ENCODE results near the gene RAD51. TPM values are rescaled to one million over a fixed set of nuclear protein-coding genes. Genes with fewer than 3 reads are reported as not detected.

RAD51 gene
- total and polyA plus RNA-seq, 2 donors (not counting 3 experiments of a cell fraction or from before 2014, with no cell fraction given), result 11.1 to 30.9 TPM

DNA sequence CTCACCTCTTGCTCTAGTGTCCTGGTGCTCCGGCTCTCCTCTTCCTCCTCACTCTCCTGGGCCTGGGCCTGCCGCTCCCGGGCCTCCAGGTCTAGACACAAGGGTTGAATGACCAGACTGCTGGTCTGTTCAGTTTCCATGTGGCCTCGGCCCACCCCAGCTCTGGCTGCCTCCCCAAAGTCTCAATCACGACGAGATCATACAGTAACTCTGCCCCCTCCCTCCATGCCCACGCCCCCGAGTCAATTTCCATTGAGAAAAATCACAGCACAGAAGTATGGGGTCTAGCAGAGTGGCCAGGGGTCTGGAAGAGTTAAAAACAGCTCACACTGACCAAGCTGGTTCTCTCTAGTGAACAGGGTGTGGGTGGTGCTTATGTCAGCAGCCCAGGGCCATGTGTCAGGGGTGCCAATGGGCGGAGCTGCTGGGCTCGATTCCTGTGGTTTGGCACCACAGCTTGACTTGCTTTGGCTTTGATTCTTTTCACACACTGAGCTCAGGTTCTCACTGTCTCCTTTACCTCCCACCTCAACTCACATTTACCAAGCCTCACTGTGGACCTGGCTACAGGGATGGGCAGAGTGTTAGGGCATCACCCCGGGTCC lies 81.7 kb downstream of the RAD51 start:
- intact Hi-C loops (cut with micrococcal nuclease), result no loop called here
- ChIA-PET CTCF (interaction anchor here (0.8 to 2.4 kb wide), 3 partner anchors 9 to 30 kb away, joined by 3 to 8 read pairs (median 5); partner anchors contain the start of gene GCHFR), POLR2A (no interaction called here)
- no peaks in the 10 kb centered on the region for H3K79me2 ChIP-seq (ENCODE audit: control insufficient read depth, insufficient read depth, low read length)
- H3K9me1 ChIP-seq (replicated peaks; ENCODE audit: control insufficient read depth, extremely low read depth, insufficient read depth, low read length), result no peaks in the 10 kb centered on the region
- TF ChIP-seq POLR2A (IDR thresholded peaks at IDR 0.05; ENCODE audit: low read depth, low read length) (no peak), MYC (IDR thresholded peaks at IDR 0.05; ENCODE audit: low read depth, low read length) (no peak), GATA2 (IDR thresholded peaks at IDR 0.05; ENCODE audit: insufficient read depth, insufficient read length, low read depth, low read length) (no peak), POLR2AphosphoS5 (IDR thresholded peaks at IDR 0.05; ENCODE audit: insufficient read depth, low read depth, low read length) (no peak), EZH2 (IDR thresholded peaks at IDR 0.05; ENCODE audit: borderline replicate concordance, low read depth, low read length, severe bottlenecking) (no peak), FOS (IDR thresholded peaks at IDR 0.05; ENCODE audit: borderline replicate concordance, insufficient read depth, low read length) (no peak), JUN (IDR thresholded peaks at IDR 0.05; ENCODE audit: borderline replicate concordance, insufficient read depth, insufficient read length, low read depth) (no peak)
- TF ChIP-seq, protein P1, sequence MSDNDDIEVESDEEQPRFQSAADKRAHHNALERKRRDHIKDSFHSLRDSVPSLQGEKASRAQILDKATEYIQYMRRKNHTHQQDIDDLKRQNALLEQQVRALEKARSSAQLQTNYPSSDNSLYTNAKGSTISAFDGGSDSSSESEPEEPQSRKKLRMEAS (IDR thresholded peaks at IDR 0.05; ENCODE audit: insufficient read depth, insufficient read length), result no peak
- TF ChIP-seq, protein P2, sequence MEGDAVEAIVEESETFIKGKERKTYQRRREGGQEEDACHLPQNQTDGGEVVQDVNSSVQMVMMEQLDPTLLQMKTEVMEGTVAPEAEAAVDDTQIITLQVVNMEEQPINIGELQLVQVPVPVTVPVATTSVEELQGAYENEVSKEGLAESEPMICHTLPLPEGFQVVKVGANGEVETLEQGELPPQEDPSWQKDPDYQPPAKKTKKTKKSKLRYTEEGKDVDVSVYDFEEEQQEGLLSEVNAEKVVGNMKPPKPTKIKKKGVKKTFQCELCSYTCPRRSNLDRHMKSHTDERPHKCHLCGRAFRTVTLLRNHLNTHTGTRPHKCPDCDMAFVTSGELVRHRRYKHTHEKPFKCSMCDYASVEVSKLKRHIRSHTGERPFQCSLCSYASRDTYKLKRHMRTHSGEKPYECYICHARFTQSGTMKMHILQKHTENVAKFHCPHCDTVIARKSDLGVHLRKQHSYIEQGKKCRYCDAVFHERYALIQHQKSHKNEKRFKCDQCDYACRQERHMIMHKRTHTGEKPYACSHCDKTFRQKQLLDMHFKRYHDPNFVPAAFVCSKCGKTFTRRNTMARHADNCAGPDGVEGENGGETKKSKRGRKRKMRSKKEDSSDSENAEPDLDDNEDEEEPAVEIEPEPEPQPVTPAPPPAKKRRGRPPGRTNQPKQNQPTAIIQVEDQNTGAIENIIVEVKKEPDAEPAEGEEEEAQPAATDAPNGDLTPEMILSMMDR (IDR thresholded peaks at IDR 0.05; ENCODE audit: extremely low read depth in 1 of 2, insufficient read depth in 1 of 2, low read depth in 1 of 2, low read length in 2 of 2), result no peak
- no peaks in the 10 kb centered on the region for H3K9me3 ChIP-seq (replicated peaks; ENCODE audit: control insufficient read depth, insufficient read depth, low read length)
- no peak overlapping the region for H3K27ac ChIP-seq (ENCODE audit: insufficient read depth, low read depth, low read length)
- dilution Hi-C loops (cut with MboI; ENCODE audit: extremely low pct_ligation_motif_present, low sequenced_read_pairs), result no loop called here
- no peak for DNase-seq (ENCODE audit: low read depth, low spot score)
- H3K27me3 ChIP-seq (ENCODE audit: control insufficient read depth in 2 of 2, insufficient read depth in 2 of 2, low read length in 2 of 2), result no peaks in the 10 kb centered on the region
- H3K4me1 ChIP-seq (ENCODE audit: control insufficient read depth, extremely low read depth, insufficient read depth, low read length), result no peaks in the 10 kb centered on the region
- no peak overlapping the region for H2AFZ ChIP-seq (ENCODE audit: low read depth, low read length)
- H3K4me3 ChIP-seq (replicated peaks in 1 of 3; ENCODE audit: insufficient read depth in 1 of 3, low read depth in 1 of 3, low read length in 3 of 3), result no peak overlapping the region
- H4K20me1 ChIP-seq (replicated peaks; ENCODE audit: control insufficient read depth, extremely low read depth, insufficient read depth, low read length), result no peaks in the 10 kb centered on the region
- no TSS peak for BruUV-seq (replicated peaks)
- FAIRE-seq, result no peak
- H3K4me2 ChIP-seq (ENCODE audit: insufficient read depth, low read length), result no peak overlapping the region
- peaks cover 0 to 38% of the 10 kb centered on the region in 2 experiments for H3K36me3 ChIP-seq (ENCODE audit: control insufficient read depth in 2 of 2, extremely low read depth in 1 of 2, insufficient read depth in 2 of 2, low read length in 2 of 2)
- H3K9ac ChIP-seq (replicated peaks; ENCODE audit: extremely low read depth, insufficient read depth, low read length), result no peak overlapping the region

Small RNA genes lying within 50 kb of the gene (small RNA-seq; reads per million reads assigned to genes)
- not detected for gene SUMO2P15 (ENCODE audit: insufficient read depth, insufficient read length, low read depth, low replicate concordance)

Other genes with a start within 250 kb of the RAD51 start
- 45.9 and 49.2 TPM in 2 replicates for gene CHST14, start 224.2 kb upstream of the RAD51 start, total RNA-seq
- gene CHST14, start 224.2 kb upstream of the RAD51 start, polyA plus RNA-seq, result 35.1 and 38.3 TPM in 2 replicates
- gene CCDC32, start 130.1 kb upstream of the RAD51 start, total RNA-seq, result 22.9 and 28.8 TPM in 2 replicates
- gene CCDC32, start 130.1 kb upstream of the RAD51 start, polyA plus RNA-seq, result 12.0 and 24.0 TPM in 2 replicates
- 10.6 and 11.4 TPM in 2 replicates for gene RPUSD2, start 125.9 kb upstream of the RAD51 start, total RNA-seq
- 7.0 and 7.8 TPM in 2 replicates for gene RPUSD2, start 125.9 kb upstream of the RAD51 start, polyA plus RNA-seq
- 31.8 and 33.8 TPM in 2 replicates for gene KNL1, start 100.9 kb upstream of the RAD51 start, total RNA-seq
- gene KNL1, start 100.9 kb upstream of the RAD51 start, polyA plus RNA-seq, result 3.7 and 4.0 TPM in 2 replicates
- 35.9 and 37.2 TPM in 2 replicates for gene RMDN3, start 60.1 kb downstream of the RAD51 start, total RNA-seq
- 17.6 and 20.1 TPM in 2 replicates for gene RMDN3, start 60.1 kb downstream of the RAD51 start, polyA plus RNA-seq
- gene GCHFR, start 68.9 kb downstream of the RAD51 start, total RNA-seq, result 5.5 and 6.3 TPM in 2 replicates
- gene GCHFR, start 68.9 kb downstream of the RAD51 start, polyA plus RNA-seq, result 14.2 and 17.0 TPM in 2 replicates
- gene C15orf62, start 74.8 kb downstream of the RAD51 start, total RNA-seq, result 0.38 and 0.44 TPM in 2 replicates
- 0.12 and 0.16 TPM in 2 replicates for gene C15orf62, start 74.8 kb downstream of the RAD51 start, polyA plus RNA-seq
- 24.8 and 29.7 TPM in 2 replicates for gene ZFYVE19, start 111.9 kb downstream of the RAD51 start, total RNA-seq
- 47.2 and 55.4 TPM in 2 replicates for gene ZFYVE19, start 111.9 kb downstream of the RAD51 start, polyA plus RNA-seq
- gene DNAJC17, start 112.3 kb downstream of the RAD51 start, total RNA-seq, result 42.6 and 46.4 TPM in 2 replicates
- gene DNAJC17, start 112.3 kb downstream of the RAD51 start, polyA plus RNA-seq, result 30.7 and 43.2 TPM in 2 replicates
- gene PPP1R14D, start 133.5 kb downstream of the RAD51 start, total RNA-seq, result not detected in 2 replicates
- gene PPP1R14D, start 133.5 kb downstream of the RAD51 start, polyA plus RNA-seq, result not detected in 2 replicates
- gene SPINT1, start 148.9 kb downstream of the RAD51 start, total RNA-seq, result 3.6 and 4.2 TPM in 2 replicates
- 4.1 and 4.9 TPM in 2 replicates for gene SPINT1, start 148.9 kb downstream of the RAD51 start, polyA plus RNA-seq
- gene RHOV, start 179.1 kb downstream of the RAD51 start, total RNA-seq, result 0.18 and 0.20 TPM in 2 replicates
- gene RHOV, start 179.1 kb downstream of the RAD51 start, polyA plus RNA-seq, result 0.15 and 0.19 TPM in 2 replicates
- gene VPS18, start 199.3 kb downstream of the RAD51 start, total RNA-seq, result 32.8 and 33.3 TPM in 2 replicates
- 29.3 and 34.1 TPM in 2 replicates for gene VPS18, start 199.3 kb downstream of the RAD51 start, polyA plus RNA-seq
- gene DLL4, start 234.2 kb downstream of the RAD51 start, total RNA-seq, result 55.2 and 75.8 TPM in 2 replicates
- gene DLL4, start 234.2 kb downstream of the RAD51 start, polyA plus RNA-seq, result 25.5 and 57.8 TPM in 2 replicates